Measurements from ENCODE around the gene GTF2H3. TPM values are rescaled to one million over a fixed set of nuclear protein-coding genes. Genes with fewer than 3 reads are reported as not detected.
A peak's percentile ranks its signal among the peaks of the same experiment; 100 is the strongest.

The GTF2H3 gene
- total and polyA plus RNA-seq, 9 of the 15 experiments (the other 6 are each of a cell fraction or from before 2014, with no cell fraction given), result 22.7 to 99.7 (median 49.6) TPM

- TF ChIP-seq ZBTB40 (IDR thresholded peaks at IDR 0.05), result peak; percentile 100
- TF ChIP-seq ZBTB40 (CRISPR knock-in tag; IDR thresholded peaks at IDR 0.05), result no peak
- TF ChIP-seq TCF3 (CRISPR knock-in tag; IDR thresholded peaks at IDR 0.05), result peak; percentile 41; the same call in 1 of the 2 replicates
- TF ChIP-seq ZNF311 (CRISPR knock-in tag; IDR thresholded peaks at IDR 0.05), result no peak
- no peak for TF ChIP-seq ARNT (IDR thresholded peaks at IDR 0.05)
- peak; percentile 60 to 72 for TF ChIP-seq E2F6 (IDR thresholded peaks at IDR 0.05; ENCODE audit: borderline replicate concordance in 1 of 2, extremely low read depth in 1 of 2, insufficient read depth in 1 of 2, insufficient read length in 1 of 2, low read depth in 1 of 2, low read length in 1 of 2, poor library complexity in 1 of 2, severe bottlenecking in 1 of 2)
- TF ChIP-seq ELF2 (CRISPR knock-in tag; IDR thresholded peaks at IDR 0.05), result peak; percentile 99
- no peak for TF ChIP-seq ZNF764 (CRISPR knock-in tag; IDR thresholded peaks at IDR 0.05; ENCODE audit: low read depth)
- TF ChIP-seq MAFF (IDR thresholded peaks at IDR 0.05; ENCODE audit: low read length), result no peak
- no peak for TF ChIP-seq NR1H2 (CRISPR knock-in tag; IDR thresholded peaks at IDR 0.05)
- TF ChIP-seq NFE2 (IDR thresholded peaks at IDR 0.05; ENCODE audit: low read depth), result peak; percentile 6; the same call in 1 of the 2 replicates
- TF ChIP-seq KDM1A (IDR thresholded peaks at IDR 0.05), result no peak
- TF ChIP-seq ATF2 (CRISPR knock-in tag; IDR thresholded peaks at IDR 0.05), result no peak
- TF ChIP-seq HMG20A (CRISPR knock-in tag; conservative IDR thresholded peaks at IDR 0.05), result no peak
- TF ChIP-seq ZNF165 (CRISPR knock-in tag; IDR thresholded peaks at IDR 0.05; ENCODE audit: borderline replicate concordance), result no peak
- TF ChIP-seq MECOM (CRISPR knock-in tag; IDR thresholded peaks at IDR 0.05), result no peak
- TF ChIP-seq MBD2 (IDR thresholded peaks at IDR 0.05; ENCODE audit: borderline replicate concordance, low read depth), result peak; percentile 88
- peak; percentile 94; the same call in 1 of the 2 replicates for TF ChIP-seq TGIF2 (CRISPR knock-in tag; IDR thresholded peaks at IDR 0.05)
These were observed at the start of gene GTF2H3, which contains the start of gene EIF2B1 (continued) for GRCh38 chr12:123633379-123634141.

Data from K562 (cell line).